Uterus (tissue), 2 donors: ENCODE results near the gene HOXA11.

ENCODE experiments used
- POLR2A ChIP-seq, 2 donors: fragments of 450-650 bp; IDR thresholded peaks; one replicate each; pipeline ENCODE4 v1.6.1; 2016; ENCODE audit warnings: antibody characterized with exemption in 2 of 2, mild to moderate bottlenecking in 1 of 2, moderate library complexity in 1 of 2
- TF ChIP-seq, protein P1 (sequence below), 4 experiments: fragments of 200-600 bp in 2 of 4; fragments of 450-650 bp in 2 of 4; sonication (generic) in 2 of 4; IDR thresholded peaks; one replicate each; pipeline ENCODE4 v1.5.1; 2016 to 2019; ENCODE audit warnings: antibody characterized with exemption in 4 of 4, mild to moderate bottlenecking in 2 of 4, moderate library complexity in 1 of 4

DNA sequence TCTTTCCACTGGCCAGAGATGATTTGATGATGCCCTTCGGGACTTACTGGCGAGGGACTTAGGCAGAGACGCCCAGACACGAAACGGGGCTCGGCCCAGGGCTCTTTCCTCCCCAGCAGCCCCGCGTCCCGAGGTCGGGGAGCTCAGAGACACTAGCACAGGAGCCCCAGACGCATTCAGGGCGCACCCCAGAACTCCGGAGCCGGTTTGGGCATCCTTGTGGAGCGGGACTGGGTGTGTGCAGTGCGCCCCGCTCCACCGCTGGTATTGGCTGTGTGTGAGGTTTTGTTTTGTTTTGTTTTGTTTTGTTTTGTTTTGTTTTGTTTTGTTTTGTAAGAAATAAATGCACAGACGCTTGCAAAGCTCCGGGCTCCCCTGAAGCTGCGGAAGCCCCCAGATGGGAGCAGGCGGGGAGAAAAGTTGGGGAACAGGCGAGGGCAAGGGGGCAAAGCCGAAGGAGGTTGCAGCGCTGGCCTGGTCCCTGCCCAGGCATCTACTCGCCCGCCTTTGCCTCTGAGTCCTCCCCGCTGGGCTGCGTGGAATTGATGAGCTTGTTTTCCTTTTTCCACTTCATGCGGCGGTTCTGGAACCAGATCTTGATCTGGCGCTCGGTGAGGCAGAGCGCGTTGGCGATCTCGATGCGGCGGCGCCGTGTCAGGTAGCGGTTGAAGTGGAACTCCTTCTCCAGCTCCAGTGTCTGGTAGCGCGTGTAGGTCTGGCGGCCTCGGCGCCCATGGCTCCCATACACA is 39.7 kb downstream of the HOXA11 start:
- TF ChIP-seq, protein P1, sequence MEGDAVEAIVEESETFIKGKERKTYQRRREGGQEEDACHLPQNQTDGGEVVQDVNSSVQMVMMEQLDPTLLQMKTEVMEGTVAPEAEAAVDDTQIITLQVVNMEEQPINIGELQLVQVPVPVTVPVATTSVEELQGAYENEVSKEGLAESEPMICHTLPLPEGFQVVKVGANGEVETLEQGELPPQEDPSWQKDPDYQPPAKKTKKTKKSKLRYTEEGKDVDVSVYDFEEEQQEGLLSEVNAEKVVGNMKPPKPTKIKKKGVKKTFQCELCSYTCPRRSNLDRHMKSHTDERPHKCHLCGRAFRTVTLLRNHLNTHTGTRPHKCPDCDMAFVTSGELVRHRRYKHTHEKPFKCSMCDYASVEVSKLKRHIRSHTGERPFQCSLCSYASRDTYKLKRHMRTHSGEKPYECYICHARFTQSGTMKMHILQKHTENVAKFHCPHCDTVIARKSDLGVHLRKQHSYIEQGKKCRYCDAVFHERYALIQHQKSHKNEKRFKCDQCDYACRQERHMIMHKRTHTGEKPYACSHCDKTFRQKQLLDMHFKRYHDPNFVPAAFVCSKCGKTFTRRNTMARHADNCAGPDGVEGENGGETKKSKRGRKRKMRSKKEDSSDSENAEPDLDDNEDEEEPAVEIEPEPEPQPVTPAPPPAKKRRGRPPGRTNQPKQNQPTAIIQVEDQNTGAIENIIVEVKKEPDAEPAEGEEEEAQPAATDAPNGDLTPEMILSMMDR (IDR thresholded peaks at IDR 0.05): no peak
- TF ChIP-seq POLR2A (IDR thresholded peaks at IDR 0.05): no peak
